Osteoblast (primary cell): ENCODE measurements around the gene ADD2. TPM values are rescaled to one million over a fixed set of nuclear protein-coding genes. Genes with fewer than 3 reads are reported as not detected.

Source experiments
- DNase-seq: peaks from one replicate; pipeline ENCODE4 v3.0.0; 2011; ENCODE audit warnings: low spot score, mixed read lengths; ENCODE audit not compliant: insufficient read length; ENCODE audit errors: missing footprints
- H2AFZ ChIP-seq: 2 replicates; pipeline ENCODE4 v1.6.0; 2011; ENCODE audit warnings: mild to moderate bottlenecking, low read length
- H3K27ac ChIP-seq: 2 replicates; pipeline ENCODE4 v1.5.1; 2011; ENCODE audit warnings: mild to moderate bottlenecking, low read depth, low read length, moderate library complexity
- H3K27me3 ChIP-seq: 2 replicates; pipeline ENCODE4 v1.6.0; 2012; ENCODE audit warnings: mild to moderate bottlenecking, control low read depth, inconsistent platforms, low read length, moderate library complexity; ENCODE audit not compliant: insufficient read depth
- H3K36me3 ChIP-seq: 2 replicates; pipeline ENCODE4 v1.5.1; 2011; ENCODE audit warnings: mild to moderate bottlenecking, low read length, control low read depth, moderate library complexity; ENCODE audit not compliant: insufficient read depth
- H3K4me1 ChIP-seq: 2 replicates; pipeline ENCODE4 v1.5.1; 2011; ENCODE audit warnings: mild to moderate bottlenecking, low read length, control low read depth, moderate library complexity; ENCODE audit not compliant: insufficient read depth
- H3K4me2 ChIP-seq: 2 replicates; pipeline ENCODE4 v1.6.0; 2011; ENCODE audit warnings: mild to moderate bottlenecking, low read length; ENCODE audit not compliant: insufficient read depth
- H3K4me3 ChIP-seq: fragments of 200-600 bp; sonication (generic); 3 replicates; pipeline ENCODE4 v1.5.1; 2012; ENCODE audit warnings: mild to moderate bottlenecking, low read length, inconsistent platforms; ENCODE audit not compliant: insufficient read depth
- H3K79me2 ChIP-seq: 2 replicates; pipeline ENCODE4 v1.6.0; 2012; ENCODE audit warnings: mild to moderate bottlenecking, low read length, control low read depth, inconsistent platforms; ENCODE audit not compliant: insufficient read depth
- H3K9me3 ChIP-seq: 2 replicates; pipeline ENCODE4 v1.5.1; 2011; ENCODE audit warnings: low read depth, low read length, control low read depth
- H4K20me1 ChIP-seq: 2 replicates; pipeline ENCODE4 v1.6.0; 2012; ENCODE audit warnings: mild to moderate bottlenecking, low read length, control low read depth; ENCODE audit not compliant: insufficient read depth
- CTCF ChIP-seq: IDR thresholded peaks from 2 replicates; pipeline ENCODE4 v1.5.1; 2011; ENCODE audit warnings: mild to moderate bottlenecking, low read depth, low read length, moderate library complexity; ENCODE audit errors: extremely low read depth
- total RNA-seq: library from RNA; depleted of rRNA; stranded (reverse); fragments of >200 nt; gene quantifications from 2 replicates; pipeline ENCODE4 v1.2.3, GENCODE V29; 2012

ADD2 gene
- total RNA-seq, 1 donor, result not detected

GRCh38 chr2:70765507-70765906, 2.5 kb downstream of the ADD2 start:
- Histone ChIP-seq H3K27ac (no peak overlapping the region), H3K4me1 (no peaks in the 10 kb centered on the region), H3K27me3 (peaks cover 55% of the 10 kb centered on the region), H2AFZ (no peak overlapping the region), H3K36me3 (no peaks in the 10 kb centered on the region), H3K4me2 (no peak overlapping the region), H4K20me1 (no peaks in the 10 kb centered on the region), H3K79me2 (no peaks in the 10 kb centered on the region), H3K4me3 (no peak overlapping the region), H3K9me3 (no peaks in the 10 kb centered on the region)
- no peak for DNase-seq
- TF ChIP-seq CTCF, result no peak

- no peaks in the 10 kb centered on the region for H3K79me2 ChIP-seq
- H3K36me3 ChIP-seq, result no peaks in the 10 kb centered on the region
- no peak overlapping the region for H2AFZ ChIP-seq
- no peaks in the 10 kb centered on the region for H3K9me3 ChIP-seq
- TF ChIP-seq CTCF, result no peak
- no peaks in the 10 kb centered on the region for H3K4me1 ChIP-seq
- H3K27me3 ChIP-seq, result peaks cover 7% of the 10 kb centered on the region
- no peaks in the 10 kb centered on the region for H4K20me1 ChIP-seq
- no peak overlapping the region for H3K4me2 ChIP-seq
- H3K4me3 ChIP-seq, result no peak overlapping the region
- H3K27ac ChIP-seq, result no peak overlapping the region
- DNase-seq, result no peak
These were observed 8.6 kb downstream of the ADD2 start for GRCh38 chr2:70759446-70759845.

GRCh38 chr2:70757966-70758365, 10.0 kb downstream of the ADD2 start:
- H2AFZ ChIP-seq, result no peak overlapping the region
- no peak overlapping the region for H3K4me2 ChIP-seq
- no peaks in the 10 kb centered on the region for H3K4me1 ChIP-seq
- H3K9me3 ChIP-seq, result no peaks in the 10 kb centered on the region
- no peaks in the 10 kb centered on the region for H3K36me3 ChIP-seq
- H3K4me3 ChIP-seq, result no peak overlapping the region
- H4K20me1 ChIP-seq, result no peaks in the 10 kb centered on the region
- H3K79me2 ChIP-seq, result no peaks in the 10 kb centered on the region
- no peak for TF ChIP-seq CTCF
- no peak overlapping the region for H3K27ac ChIP-seq
- no peak for DNase-seq
- peaks cover 3% of the 10 kb centered on the region for H3K27me3 ChIP-seq

- Histone ChIP-seq H3K4me1 (no peaks in the 10 kb centered on the region), H3K27ac (no peak overlapping the region), H2AFZ (no peak overlapping the region), H3K4me2 (no peak overlapping the region), H3K4me3 (no peak overlapping the region), H3K36me3 (no peaks in the 10 kb centered on the region), H4K20me1 (no peaks in the 10 kb centered on the region), H3K27me3 (peaks cover 3% of the 10 kb centered on the region), H3K79me2 (no peaks in the 10 kb centered on the region), H3K9me3 (no peaks in the 10 kb centered on the region)
- no peak for DNase-seq
- TF ChIP-seq CTCF, result no peak
These were observed 10.6 kb downstream of the ADD2 start for GRCh38 chr2:70757360-70757759.
